Esophagus mucosa (tissue), 1 donor: Measurements from ENCODE around the gene LSM14B. TPM values are rescaled to one million over a fixed set of nuclear protein-coding genes. Genes with fewer than 3 reads are reported as not detected.

ENCODE experiments used
- ATAC-seq: fragments of 200-7000 bp; cut with Tn5 transposase; one replicate; pipeline ENCODE4 v1.9.1; 2020
- total RNA-seq: library from RNA; stranded (reverse); gene quantifications from one replicate; pipeline ENCODE4 v1.2.4, GENCODE V29; 2023
- donor health status: DM: yes; HTN: yes; CAD: no.

The LSM14B gene
- total RNA-seq, 1 donor from 2014 or later: 28.7 TPM

DNA sequence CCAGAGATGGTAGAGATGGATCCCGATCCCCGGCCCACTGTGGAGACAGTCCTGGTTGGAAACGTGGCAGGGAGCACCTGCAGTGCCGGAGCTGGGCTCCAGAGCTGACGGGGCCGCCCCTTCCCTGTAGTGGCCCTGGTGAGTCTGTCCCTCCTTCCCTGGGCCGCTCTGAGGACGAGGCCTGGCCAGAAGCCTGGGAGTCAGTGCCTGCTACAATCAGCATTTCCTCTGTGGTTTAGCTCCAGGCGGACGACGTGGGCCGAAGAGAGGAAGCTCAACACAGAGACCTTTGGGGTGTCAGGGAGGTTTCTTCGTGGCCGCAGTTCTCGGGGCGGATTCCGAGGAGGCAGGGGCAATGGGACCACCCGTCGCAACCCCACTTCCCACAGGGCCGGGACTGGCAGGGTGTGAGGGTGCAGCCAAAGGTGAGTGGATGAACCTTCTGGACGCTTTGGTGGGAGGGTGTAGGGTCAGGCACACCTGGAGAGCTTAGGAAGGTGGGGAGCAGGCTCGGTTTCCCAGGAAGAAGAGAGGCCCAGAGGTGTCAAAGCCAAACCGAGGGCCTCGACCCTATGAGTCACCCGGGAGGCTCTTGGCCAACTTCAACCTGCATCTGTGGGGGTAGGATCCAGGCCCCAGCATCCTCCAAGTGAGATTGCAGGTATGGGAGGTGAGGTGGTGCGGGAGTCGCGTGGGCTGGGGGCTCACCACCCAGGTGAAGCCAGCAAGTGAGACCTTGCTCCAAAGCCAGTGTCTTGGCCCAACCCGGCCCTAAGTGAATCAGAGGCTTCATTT, 11.0 kb downstream of the LSM14B start:
- ATAC-seq: no peak

DNA sequence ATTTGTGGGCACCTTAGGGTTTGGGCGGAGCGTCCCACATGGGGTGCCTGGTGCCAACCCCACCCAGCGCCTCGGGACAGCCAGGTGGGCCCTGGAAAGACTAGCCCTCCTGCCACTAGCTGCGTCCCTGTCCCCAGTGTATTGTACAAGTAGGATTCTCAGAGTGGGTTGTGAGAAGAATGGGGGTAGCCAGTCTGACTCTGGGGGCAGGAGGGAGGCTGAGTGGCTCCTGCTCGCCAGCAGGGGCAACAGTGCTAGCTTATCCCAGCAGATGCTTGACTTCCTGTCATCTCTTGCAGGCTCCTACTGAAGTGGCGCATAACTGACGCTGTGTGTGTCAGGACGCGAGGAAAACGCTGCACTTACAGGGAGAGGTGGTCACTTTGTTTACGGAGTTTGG, 11.6 kb downstream of the LSM14B start:
- no peak for ATAC-seq

DNA sequence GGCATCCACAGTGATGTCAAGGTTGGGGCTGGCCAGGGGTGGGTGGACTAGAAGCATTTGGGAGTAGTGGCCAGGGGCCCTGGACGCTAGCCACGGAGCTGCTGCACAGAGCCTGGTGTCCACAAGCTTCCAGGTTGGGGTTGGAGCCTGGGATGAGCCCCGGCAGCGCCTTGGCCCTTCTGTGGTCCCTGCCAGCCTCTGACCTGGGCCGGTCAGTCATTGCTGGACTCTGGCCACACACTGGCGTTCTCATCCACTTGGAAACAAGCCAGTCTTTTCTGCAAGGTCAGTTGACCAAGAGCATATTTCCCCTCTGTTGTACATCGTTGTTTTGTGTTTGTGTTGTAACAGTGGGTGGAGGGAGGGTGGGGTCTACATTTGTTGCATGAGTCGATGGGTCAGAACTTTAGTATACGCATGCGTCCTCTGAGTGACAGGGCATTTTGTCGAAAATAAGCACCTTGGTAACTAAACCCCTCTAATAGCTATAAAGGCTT, 12.5 kb downstream of the LSM14B start:
- ATAC-seq: no peak

DNA sequence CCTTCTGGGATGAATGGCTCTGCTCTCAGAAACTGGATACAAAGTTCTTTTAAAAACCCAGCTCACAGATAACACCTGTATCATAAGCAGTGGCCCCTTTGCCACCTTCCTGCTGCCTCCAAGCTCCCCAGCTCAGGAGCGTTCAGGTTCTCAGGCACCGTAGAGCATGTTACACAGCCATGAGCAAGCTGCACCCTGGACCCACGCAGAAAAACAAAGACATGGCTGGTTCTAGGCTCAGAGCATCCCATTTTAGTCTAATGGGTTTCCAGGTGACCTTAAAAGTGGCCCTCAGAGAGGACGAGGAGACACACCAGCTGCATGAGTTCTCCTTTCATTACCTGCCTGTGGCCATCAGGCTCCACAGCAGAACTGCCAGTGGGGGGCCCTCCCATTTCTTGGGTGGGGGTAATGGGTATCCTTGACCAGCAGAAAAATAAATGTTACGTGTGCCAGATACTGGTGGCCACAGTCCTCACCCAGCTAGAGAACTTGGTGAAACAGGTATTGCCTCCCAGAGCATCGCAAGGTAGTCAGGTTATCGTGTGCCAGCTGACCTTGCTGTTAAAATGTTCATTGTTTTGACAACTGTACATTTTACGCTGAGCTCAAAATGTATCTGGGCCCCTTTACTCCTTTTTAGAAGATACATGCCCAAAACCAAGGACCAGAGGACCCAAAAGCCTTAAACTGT, 13.4 kb downstream of the LSM14B start:
- no peak for ATAC-seq

DNA sequence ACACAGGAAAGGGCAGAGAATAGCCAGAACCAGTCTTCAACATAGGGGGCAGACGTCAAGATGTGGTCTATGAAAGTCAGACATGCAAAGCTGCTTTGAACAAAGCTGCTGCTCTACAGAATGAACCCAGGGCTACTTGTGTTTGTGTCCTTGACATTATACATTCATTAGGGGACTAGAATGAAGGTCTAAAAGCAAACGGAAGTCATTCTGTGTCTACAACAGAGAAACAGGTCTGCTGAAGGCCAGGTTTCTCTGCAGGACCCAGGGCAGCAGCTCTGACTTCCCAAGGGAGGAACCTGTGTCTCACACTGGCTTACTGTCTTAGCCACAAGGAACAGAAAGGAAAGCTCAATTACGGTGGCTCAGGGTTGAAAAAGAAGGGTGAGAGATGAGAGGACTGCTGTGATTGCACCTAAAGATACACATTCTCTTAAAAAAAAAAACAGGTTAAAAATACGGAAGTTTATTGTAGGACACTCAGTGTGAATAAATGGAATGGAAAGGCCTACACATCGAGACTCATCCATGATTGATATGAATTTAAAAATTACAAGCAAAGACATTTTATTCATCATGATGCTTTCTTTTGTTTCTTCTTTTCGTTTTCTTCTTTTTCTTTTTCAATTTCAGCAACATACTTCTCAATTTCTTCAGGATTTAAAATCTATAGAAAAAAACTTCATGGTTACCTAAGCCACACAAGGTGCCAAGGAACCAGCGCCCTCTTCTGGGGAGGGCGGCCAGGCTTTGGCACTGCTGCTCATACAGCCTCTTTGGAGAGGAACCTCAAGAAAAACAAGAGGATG, 14.2 kb downstream of the LSM14B start:
- ATAC-seq: peak; percentile 40

DNA sequence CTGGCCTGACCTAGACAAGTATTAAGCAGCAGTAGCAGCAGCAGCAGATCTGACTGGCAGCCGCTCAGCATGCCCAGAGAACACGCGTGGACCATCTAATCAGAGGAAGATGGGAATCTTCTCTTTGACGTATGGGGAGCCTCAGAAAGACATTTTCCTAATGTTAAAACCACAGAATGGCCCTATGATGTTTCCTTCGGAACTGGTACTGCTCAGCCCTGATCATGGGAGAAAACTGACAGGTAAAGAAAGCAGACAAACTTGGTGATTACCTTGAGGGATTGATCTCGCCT, 14.8 kb downstream of the LSM14B start:
- no peak for ATAC-seq

DNA sequence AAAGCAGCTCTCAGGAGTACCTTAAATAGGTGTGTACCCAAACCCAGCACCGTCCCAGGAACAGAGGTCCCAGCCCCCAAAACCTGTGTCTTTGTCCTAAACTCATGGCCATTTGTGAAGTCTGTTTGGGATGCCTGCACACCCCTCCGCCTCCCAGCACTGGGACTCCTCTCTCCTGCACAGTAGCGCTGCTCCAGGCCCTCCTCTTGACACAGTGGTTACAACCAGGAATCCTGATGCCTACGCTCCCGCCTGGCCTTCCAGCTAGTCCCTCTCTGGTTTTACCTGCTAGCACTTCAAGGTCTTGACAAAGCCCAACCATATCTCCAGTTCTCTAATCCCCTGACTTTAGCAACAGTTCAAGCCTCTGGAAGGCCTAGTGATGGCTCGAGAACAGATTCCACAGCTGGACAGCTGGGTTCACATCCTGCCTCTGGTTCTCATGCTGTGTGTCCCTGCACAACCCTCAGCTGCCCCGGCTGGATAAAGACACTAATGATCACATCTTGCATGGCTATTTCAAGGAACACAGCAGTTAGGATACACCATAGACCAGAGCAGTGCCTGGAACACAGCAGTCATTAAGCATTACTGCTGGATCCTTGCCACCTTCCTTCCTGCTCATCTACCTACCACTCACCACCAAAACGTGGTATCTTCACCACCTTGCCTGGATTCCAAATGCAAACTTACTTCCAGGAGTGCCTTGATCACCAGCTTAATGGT, 15.4 kb downstream of the LSM14B start:
- ATAC-seq: no peak

DNA sequence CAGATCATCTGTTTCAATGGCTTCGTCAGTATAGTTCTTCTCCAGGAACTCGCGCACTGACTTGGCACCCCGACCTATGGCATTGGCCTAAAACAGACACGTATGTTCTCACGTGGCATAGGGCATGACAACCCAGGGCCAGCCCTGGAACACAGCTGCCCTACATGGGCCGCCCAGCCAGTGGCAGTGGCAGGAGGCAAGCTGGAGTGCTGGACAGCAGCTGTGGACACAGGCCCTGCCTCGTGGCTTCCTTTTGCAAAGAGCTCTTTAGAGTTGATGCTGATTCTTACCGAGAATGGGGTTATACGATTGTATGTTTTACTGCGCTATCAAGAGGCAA, 15.9 kb downstream of the LSM14B start:
- no peak for ATAC-seq

DNA sequence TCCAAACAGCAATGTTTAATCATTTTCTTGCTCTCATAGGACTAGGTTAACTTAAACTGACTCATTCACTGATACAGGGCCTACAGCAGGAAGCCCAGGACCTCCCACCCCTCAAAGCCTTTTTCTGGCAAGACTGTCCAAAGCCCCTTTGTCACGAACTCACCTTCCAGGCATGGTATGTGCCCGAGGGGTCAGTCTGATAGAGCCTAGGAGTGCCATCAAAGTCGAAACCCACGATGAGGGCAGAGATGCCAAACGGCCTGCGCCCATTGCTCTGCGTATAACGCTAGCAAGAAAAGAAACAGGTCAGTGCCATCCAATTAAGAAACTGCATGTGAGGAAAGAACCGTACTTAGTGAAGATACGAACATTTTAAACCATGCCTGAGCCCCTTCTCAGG, 16.6 kb downstream of the LSM14B start:
- ATAC-seq: no peak

DNA sequence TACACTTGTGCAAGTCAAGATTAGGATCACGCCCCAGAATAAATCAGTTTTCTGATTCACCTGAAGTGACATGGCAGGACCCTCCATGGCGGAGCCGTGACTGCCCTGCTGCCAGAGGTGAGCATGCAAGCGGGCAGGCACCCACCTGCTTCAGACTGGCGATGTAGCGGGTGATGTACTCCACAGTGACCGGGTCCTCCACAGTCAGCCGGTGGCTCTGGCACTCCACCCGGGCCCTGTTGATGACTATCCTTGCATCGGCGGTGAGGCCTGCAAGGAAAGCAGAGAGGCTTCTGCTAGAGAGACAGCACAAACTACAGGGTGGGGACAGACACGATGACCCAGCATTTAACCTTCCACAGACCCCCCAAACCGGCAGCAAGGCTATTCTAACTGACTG, 17.4 kb downstream of the LSM14B start:
- ATAC-seq: no peak

DNA sequence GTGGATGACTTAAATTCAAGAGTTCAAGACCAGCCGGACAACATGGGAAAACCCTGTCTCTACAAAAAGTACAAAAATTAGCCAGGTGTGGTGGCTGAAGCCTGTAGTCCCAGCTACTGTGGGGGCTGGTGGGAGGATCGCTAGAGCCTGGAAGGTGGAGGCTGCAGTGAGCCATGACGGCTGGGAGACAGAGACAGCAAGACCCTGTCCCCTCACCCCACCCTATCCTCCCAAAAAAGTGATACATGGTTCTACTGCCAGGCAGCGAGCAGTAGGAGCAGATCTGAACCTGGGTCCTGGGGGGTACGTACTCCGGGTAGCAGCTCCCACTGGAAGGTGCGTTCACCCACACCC, 18.7 kb downstream of the LSM14B start:
- ATAC-seq: no peak

DNA sequence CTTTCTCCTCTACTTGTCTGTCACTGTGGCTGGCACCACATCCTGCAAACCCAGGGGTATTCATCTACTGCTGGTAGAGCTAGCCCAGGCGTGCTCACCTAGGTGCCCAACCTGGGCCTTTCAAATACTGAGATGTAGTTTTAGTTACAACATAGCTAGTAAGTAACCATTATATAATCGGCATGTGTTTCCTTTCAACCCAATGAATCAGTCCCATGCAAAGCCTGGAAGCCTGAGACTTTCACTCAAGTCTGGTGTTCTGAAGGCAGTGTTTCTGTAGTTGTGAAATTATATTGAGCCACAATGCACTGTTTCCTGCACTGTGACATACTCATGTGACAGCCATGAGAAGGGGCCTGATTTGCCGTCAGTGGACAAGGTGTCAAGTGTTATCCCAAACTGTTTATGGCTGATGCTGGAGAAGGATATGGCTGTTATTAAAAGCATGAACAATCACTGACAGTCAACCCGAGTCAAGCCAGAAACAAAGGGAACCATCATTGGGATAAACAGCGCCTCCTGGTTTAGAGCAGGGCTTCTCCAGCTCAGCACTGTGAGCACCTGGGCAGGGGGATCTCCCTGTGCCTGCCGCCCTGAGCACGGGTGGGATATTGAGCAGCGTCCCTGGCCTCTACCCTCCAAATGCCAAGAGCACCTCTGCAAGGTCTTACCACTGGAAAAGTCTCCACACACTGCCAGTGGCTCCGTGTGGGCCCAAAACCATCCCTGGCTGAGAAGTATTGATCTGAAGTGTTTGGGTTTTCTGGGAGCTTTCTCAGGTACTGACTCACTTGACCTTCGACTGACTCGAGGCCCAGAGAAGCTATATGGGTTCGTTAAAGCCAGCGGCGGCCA, 19.3 kb downstream of the LSM14B start:
- ATAC-seq: peak; percentile 21

DNA sequence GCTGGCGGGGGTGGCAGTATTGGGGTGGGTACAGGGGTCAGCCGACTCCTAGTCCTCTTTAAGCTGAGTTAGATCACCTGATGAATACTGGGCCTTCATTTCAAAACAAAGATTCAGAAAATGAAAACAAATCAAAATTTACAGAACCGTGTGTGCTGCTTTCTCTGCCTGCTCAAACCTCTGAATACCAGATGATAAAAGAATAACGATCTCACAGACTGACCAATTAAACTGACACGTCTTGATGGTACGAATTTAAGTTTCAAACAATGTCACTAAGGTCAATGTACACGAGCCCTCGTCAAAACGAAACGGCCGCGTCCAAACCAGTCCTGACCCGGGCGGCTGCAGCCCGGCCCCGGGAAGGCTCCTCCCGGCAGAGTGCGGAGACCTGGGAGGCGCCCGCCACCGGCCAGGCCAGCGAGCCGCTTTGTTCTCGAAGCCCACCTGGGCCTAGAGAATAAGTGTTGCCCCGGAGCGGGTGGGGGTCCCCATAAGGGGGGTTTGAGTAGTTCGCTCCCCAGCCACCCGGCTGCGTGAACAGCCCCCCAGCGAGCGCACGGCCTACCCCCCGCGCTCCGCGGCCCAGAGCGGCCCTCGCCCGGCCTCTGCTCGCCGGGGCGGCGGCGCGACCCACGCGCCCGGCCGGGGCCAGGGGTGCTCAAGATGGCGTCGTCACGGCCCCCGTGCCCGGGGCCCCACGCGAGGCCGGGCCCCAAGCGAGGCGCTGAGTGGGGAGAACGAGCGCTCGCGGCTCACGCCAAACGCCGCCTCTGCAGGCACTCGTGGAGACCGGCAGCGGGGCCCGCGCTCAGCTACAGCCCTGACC, 20.2 kb downstream of the LSM14B start:
- ATAC-seq: peak; percentile 5

DNA sequence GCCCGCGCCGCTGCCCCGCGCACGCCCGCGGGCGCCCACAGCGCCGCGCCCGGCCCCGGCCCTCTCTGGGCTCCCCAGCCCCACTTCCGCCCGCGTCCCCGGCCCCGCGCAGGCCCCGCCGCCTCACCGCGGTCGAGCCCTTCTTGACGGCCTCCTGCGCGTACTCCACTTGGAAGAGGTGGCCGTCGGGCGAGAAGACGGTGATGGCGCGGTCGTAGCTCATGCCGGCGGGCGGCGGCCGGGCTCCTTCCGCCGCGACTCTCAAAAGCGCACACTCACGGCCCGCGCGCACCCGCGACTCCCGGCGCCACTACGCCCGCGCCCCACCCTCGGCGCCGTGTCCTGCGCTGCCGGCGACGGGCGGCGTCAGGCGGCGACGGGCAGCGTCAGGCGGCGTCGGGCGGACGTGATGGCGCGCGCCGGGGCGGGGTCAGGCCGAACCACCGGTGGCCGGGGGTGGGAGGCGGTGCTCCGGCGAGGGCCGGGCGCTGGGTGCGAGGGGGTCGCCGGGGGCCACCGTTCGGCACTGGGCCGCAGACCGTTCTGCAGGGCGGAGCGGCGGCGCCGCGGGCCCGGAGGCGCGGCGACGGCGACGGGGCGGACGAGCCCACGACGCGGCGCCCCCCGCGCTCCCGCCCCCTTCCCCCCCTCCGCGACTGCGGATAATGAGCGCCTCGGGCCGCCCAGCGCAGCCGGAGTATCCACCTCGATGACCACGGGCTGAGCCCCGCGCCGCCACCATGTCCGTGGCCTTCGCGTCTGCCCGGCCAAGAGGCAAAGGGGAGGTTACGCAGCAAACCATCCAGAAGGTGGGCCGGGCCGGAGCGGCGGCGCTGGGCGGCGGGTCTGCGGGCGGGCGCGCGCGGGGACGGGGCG, 21.0 kb downstream of the LSM14B start, which contains the start of the genes PSMA7 and SS18L1:
TSS of gene PSMA7 (minus strand) at position 314 of the 876 bp plus-strand sequence. CDS start at position 223, 91 bp downstream.
TSS of gene SS18L1 (plus strand) at position 689 of the 876 bp plus-strand sequence. CDS start at position 741, 52 bp downstream.
- ATAC-seq: peak; percentile 87

DNA sequence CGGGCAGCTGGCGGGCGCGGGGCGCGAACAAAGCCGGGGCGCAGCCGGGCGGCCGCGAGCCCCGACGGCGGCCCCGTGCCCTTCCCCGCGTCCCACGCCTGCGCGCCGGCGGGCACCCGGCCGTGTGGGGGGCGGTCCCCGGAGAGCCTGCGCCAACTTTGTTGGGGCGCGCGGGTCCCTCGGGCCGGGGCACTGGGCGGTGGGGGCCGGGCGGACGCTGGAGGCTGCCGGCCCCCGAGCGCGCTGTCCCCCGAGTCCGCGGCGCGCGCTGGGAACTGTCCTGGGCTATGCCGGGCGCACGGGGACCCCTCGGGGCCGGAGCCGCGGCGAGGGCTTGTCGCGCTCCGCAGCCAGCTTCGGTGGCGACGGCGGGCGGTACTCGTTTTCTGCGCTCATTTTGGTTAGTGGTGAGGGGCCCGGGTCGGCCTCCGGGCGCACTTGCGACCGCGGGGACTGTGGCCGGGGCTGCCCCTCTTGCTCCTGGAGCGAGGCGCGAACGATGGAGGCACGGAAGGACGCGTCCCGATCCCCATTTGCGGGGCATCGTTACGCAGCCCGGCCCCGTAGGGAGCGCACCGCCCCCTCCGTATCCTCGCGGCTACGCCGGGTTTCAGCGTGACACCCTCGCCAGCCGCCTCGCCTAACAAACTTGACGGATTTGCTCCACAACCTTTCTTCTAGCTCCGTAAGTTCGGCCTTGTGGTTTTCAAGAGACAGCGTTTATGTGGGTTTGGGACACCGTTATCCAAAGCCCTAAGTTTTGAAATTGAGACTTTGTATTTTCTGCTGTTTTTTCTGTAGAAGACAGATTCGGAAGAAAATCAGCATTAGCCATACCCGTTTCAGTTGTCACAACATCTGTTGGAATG, 21.9 kb downstream of the LSM14B start:
- ATAC-seq: peak; percentile 31

DNA sequence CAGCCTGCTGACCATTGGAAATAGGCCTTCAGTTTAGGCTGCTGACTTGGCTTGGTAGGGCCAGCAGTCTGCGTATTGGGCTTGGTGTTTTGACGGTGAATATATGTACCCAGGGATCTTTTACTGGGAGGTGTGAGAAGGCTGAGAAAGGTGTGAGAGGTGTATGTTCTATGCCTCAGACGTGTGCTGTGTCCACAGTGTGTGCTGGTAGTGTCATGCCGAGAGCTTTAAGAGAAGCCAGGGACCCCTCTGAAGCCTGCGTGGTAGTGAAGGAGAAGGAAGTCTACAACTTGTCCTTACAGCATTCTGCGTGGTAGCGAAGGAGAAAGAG, 23.4 kb downstream of the LSM14B start:
- ATAC-seq: no peak

DNA sequence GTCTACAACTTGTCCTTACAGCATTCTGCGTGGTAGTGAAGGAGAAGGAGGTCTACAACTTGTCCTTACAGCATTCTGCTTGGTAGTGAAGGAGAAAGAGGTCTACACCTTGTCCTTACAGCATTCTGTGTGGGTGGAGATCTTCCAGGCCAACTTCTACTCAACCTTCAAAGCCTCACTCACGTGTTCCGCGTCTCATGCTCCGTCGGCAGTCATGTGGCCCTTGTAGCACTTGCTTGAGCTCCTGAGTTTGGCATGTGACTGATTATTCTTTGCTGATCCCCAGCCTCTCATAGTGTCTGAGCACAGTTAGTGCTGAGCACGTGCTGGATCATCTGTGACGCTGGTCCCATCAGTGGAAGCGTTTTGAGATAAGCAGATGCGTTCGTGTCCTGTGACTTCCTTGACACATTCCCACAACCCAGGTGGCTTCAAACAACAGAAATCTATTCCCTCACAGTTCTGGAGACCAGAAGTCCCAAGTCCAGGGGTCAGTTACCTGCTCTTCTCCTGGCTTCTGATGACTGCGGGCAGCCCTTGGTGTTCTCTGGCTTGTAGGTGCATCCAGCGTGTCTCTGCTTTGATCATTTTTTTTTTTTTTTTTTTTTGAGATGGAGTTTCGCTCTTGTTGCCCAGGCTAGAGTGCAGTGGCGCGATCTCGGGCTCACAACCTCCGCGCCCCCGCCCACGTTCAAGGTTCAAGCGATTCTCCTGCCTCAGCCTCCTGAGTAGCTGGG, 23.9 kb downstream of the LSM14B start:
- ATAC-seq: no peak

DNA sequence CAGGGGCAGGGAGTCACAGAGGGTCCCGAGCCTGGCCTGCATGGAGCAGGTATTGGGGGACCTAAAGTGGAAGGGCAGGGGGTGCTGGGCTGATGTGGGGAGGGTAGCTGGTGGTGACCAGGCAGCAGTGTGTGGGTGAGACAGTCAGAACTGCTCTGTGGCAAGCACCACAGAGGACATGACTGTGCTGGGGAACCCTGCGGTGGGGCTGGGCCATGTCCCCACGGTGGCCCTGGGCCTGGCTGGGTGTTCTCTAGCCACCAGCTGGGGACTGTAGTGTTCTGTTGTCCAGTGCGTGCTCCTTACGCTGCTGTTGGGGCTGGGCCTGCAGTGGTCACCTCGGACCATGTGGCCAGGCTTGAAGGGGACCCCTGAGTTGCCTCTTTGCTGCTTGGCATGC, 24.9 kb downstream of the LSM14B start:
- ATAC-seq: no peak
